Frontal cortex (tissue), 4 donors: ENCODE results near the gene CSF3. TPM values are rescaled to one million over a fixed set of nuclear protein-coding genes. Genes with fewer than 3 reads are reported as not detected.

Source experiments
- DNase-seq, 2 donors: peaks; one replicate each; pipeline ENCODE4 v3.0.0; 2012; ENCODE audit warnings: low spot score in 2 of 2
- FAIRE-seq: peaks from 2 replicates; lab custom pipeline; 2012; peaks lifted over from hg19 to GRCh38; lab: Jason Lieb, UNC
- total RNA-seq: library from RNA; depleted of rRNA; stranded (reverse); fragments of >200 nt; gene quantifications from one replicate; pipeline ENCODE4 v1.2.3, GENCODE V29; 2014
- donor health status: control.
- donor health status: control.
- donor health status: control.

CSF3 gene, protein sequence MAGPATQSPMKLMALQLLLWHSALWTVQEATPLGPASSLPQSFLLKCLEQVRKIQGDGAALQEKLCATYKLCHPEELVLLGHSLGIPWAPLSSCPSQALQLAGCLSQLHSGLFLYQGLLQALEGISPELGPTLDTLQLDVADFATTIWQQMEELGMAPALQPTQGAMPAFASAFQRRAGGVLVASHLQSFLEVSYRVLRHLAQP
- not detected for total RNA-seq

DNA sequence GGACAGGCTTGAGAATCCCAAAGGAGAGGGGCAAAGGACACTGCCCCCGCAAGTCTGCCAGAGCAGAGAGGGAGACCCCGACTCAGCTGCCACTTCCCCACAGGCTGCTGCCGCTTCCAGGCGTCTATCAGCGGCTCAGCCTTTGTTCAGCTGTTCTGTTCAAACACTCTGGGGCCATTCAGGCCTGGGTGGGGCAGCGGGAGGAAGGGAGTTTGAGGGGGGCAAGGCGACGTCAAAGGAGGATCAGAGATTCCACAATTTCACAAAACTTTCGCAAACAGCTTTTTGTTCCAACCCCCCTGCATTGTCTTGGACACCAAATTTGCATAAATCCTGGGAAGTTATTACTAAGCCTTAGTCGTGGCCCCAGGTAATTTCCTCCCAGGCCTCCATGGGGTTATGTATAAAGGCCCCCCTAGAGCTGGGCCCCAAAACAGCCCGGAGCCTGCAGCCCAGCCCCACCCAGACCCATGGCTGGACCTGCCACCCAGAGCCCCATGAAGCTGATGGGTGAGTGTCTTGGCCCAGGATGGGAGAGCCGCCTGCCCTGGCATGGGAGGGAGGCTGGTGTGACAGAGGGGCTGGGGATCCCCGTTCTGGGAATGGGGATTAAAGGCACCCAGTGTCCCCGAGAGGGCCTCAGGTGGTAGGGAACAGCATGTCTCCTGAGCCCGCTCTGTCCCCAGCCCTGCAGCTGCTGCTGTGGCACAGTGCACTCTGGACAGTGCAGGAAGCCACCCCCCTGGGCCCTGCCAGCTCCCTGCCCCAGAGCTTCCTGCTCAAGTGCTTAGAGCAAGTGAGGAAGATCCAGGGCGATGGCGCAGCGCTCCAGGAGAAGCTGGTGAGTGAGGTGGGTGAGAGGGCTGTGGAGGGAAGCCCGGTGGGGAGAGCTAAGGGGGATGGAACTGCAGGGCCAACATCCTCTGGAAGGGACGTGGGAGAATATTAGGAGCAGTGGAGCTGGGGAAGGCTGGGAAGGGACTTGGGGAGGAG is at the start of gene CSF3:
CSF3 (plus strand) TSS at position 436 of the 993 bp plus-strand sequence; CDS start at position 471, 35 bp downstream.
- no peak for FAIRE-seq
- DNase-seq: peak in 1 of 2 donors; percentile 11

DNA sequence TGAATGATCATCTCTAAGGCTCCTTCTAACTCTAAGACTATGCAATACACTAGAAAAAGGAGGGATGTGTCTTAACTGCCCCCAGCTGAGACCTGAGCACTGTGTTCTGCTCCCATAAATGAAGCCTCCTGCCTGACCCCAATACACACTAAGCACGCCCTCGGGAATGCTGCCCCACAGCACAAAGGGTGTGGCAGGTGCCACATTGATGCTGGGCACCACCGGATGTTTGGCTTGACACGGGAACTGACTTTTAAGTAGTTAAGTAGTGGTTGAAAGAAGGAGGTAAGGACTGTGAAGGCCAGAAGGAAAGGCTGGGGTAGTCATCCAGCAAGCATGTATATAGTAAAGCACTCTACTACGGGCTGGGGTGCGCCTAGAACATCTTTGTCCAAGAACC is 48.5 kb upstream of the CSF3 start:
- FAIRE-seq (no peak), DNase-seq (no peak)

DNA sequence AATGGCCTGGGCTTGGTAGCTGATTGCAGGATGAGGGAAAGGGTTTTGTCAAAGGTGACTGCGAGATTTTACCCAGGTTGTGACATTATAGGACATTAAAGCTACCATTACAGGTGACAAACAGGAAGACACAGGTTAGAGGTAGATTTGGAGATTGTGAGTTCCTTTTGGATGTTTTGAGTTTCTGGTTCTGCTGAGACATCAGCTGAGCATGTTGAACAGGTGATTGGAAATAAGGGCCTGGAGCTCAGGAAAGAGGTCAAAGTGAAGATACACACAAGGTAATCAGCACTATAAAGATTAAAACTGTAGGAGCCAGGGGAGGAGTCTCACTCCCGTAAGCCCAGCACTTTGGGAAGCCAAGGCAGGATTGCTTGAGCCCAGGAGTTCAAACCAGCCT is 46.5 kb upstream of the CSF3 start:
- no peak for DNase-seq
- no peak for FAIRE-seq

DNA sequence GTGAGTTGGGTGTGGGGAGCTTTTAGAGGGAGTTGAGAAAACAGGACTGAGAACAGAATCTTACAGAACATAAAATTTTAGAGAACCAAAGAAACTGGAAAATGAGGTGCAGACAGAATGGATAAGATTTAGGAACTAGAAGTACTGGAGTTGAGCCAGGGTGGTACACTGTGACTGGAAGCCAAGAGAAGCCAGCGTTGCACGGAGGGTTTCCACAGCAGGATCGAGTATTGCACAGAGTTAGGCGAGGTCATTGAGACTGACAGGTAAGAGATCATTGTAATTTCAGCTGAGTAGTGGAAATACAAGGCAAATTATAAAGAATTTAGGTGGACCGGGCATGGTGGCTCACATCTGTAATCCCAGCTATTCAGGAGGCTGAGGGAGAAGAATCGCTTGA is 45.9 kb upstream of the CSF3 start:
- DNase-seq: no peak
- FAIRE-seq: no peak

DNA sequence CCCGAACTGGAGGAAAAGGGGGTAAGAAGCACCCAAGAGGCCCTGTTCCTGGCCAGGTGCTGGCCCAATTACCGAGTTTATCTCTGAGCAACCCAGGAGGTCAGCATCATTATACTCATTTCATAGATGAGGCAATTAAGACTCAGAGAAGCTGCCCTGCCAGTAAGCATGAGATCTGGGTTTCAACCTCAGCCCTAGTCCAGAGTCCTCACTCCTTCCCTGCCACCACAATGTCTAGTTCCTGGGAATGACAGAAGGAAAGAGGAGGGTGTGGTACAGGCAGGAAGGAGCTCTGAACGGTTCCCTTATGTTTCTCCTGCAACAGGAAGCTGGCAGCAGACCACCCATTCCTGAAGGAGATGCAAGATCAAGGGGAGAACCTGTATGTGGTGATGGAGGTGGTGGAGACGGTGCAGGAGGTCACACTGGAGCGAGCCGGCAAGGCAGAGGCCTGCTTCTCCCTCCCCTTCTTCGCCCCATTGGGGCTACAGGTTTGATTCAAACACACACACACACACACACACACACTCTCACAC is 45.0 kb upstream of the CSF3 start:
- FAIRE-seq (no peak), DNase-seq (no peak)

DNA sequence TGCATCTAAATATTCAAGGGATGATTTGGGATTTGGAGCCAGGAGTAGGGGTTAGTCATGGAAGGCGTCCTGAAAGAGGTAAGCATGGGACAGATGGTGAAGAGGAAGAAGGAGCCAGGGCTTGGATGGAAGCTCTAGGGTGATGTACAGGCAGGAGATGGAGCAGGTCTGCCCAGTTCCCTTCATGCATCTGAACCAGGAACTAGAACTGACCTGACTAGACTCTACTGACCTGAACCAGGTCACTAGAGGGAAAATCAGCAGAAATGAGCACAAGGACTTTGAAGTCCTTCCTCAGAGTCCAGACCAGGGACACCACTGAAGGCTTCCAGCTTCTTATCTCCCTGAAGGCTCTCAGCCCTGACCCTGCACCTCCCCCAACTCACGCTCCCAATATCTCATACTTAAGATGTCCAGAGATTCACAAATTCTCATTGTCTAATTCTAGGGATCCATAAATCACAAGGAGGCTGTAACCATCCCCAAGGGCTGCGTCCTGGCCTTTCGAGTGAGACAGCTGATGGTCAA is 44.1 kb upstream of the CSF3 start:
- no peak for FAIRE-seq

DNA sequence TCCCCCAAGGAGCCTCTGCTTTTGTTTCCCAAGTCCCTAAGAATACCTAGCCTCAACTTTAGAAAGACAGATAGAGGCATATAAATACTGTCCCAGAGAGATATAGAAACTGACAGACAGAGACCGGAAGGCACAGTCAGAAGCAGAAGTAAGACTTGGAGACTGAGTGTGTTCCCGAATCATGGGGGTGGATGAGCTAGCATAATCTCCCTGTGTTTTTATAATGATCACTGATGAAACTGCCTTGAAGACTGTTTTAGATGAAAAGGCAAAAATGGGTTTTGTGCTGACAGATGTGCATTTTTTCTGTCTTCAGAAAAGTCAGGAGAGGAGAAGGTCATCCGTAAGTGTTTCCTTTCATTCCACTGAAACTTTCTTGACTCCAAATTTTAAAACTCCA is 43.0 kb upstream of the CSF3 start:
- FAIRE-seq: no peak
- DNase-seq: no peak

More for the DNA sequence above, 44.1 kb upstream of the CSF3 start:
- DNase-seq: no peak

DNA sequence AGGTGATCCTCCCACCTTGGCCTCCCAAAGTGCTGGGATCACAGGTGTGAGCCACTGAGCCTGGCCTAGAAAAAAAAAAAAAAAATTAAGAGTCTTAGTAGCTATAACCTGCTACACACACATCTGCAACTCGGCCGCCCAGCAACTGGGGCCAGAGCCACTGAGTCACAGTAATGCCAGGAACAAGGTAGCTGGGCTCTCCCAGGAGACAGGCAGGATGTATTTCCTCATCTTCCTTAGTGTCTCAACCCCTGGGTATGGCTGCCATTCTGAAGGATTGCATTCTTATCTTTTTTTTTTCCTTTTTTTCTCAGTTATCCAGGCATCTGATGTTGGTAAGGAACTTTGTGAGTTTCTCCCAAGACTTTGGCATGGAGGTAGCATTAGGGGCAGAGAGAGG is 41.7 kb upstream of the CSF3 start:
- DNase-seq: no peak
- FAIRE-seq: no peak

DNA sequence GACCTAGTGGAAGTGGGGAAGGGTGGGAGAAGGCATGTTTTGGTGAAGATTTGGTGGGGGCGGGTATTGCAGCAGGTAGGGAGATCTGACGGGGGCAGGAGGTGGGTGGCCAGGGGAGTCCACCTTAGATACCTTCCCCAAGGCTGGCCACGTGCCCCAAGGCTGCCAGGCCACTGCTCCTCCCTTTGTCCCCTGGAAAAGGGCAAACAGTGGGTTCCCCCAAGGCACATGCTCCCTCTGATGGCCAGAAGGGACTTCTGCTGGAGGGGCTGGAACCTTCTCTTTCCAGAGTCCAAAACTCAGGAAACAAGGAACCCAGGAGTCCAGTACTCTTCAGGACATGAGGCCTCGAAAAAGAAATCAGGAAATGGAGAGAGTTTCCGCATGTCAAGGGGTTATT is 40.8 kb upstream of the CSF3 start:
- FAIRE-seq (no peak), DNase-seq (no peak)

DNA sequence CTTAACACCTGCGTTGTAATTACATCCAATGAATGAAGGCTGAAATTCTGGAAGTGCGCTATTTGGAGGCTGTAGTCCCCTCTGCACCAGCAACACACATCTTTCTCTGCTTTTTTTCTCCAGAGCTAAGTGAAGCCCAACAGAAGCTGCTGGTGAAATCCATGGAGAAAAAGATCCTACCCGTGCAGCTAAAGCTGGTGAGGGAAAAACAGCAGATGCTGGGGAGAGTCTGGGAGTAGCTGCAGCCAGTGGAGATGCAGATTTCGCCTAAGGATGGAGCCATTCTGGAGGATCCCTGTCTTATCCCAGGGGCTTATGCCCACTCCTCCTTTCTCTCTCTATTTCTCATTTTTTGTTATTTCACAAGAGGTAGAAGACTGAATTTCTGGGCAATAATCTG is 39.4 kb upstream of the CSF3 start:
- DNase-seq (no peak), FAIRE-seq (no peak)

DNA sequence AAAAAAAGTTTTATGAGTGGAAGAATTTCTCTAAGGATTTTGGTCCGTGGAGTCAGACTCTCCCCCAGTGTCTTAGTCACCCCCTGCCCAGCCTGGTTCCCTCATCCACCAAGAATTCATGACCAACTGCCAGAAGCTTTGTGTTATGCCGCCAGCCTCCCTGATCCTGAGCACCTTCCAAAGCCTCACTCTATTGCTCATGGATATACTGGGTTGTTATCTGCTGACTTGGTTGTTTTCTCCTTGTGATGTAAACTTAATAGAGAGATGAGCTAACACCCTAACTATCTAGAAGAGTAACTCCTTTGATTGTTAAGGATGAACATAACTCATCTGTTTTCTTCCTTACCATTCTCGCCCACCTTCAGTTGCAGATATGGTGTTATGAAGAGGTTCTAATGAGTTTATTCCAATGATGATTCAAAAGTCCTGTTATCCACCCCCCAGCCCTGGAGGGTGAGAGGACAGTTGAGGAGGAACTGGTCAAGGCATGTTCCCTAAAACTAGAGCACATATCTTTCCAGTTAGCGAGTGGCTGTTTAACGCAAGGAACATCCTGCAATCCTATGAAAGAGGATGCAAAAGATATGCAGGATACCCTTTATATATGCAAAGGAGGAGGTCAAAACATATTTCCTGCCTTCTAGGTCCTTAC is 36.1 kb upstream of the CSF3 start:
- FAIRE-seq (no peak), DNase-seq (no peak)

DNA sequence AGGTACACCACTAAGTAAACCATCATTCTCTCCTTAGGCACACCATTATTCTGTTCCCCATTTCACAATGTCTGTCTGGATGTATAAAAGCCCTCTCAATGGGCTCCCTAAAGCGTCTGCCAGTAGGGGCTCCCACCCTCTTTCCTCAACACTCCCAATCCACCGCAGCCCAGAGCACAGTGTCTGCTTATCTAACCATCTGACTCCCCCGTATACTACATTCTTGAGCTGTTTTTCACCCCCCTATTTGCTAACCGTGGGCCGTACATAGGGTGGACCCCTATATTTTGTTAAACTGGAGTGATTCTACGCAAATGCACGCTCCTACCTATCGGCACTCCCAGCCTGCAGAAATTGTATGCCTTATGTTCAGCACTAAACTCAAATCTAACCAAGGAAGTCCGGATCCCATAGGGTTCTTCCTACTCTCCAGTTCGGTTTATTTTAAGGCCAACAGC is 35.3 kb upstream of the CSF3 start:
- no peak for DNase-seq
- no peak for FAIRE-seq

DNA sequence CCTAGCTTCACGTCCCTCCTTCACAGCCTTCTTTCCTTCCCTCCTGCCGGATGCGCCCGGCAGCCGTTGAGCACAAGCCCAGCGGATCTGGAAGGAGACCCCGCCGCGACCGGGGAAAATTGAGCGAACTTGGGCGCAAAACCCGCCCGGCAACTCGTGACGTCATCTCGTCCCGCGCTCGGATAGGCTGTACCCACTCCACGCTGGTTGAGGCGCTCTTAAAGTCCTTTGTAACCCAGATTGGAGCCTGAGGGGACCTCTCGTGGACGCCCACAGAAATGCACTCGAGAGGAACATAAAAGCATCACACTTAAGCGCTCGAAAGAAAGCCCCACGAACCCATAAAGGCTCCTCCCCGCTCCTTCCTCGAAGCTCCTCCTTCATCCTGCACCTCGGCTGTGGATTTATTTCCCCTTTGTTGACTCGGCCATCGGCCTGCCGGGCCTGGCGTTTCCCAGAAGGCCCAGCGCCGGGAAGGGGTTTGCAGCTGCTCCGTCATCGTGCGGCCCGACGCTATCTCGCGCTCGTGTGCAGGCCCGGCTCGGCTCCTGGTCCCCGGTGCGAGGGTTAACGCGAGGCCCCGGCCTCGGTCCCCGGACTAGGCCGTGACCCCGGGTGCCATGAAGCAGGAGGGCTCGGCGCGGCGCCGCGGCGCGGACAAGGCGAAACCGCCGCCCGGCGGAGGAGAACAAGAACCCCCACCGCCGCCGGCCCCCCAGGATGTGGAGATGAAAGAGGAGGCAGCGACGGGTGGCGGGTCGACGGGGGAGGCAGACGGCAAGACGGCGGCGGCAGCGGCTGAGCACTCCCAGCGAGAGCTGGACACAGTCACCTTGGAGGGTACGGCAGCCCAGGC is 34.7 kb upstream of the CSF3 start, which contains the start of gene PSMD3:
PSMD3 (plus strand) TSS at position 457 of the 856 bp plus-strand sequence; CDS start at position 621, 164 bp downstream.
- DNase-seq: peak; percentile 96 to 98

DNA sequence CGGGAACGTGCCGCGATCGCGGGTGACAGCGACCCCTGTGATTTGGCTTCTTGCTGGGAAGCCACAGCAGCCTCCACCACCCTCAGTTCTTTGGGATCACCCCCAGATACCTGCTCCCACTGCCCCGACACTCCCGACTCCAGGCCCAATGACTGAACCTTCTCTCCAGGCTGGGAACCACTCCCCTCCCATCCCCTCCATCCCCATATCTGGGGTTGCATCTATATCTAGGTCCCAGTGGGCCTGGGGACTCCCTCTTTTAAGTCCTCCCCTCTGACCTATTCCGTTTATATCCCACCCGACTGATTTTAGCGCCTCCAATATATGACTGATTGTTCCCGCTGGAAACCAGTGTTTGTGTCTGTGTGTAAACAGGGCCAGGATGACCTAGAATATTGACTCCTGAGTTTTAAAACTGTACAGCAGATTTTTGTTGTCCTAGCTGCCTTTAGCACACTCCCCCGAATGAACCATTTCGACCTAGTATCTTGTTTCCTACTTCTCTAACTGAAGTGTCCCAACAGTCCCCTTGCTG is 34.0 kb upstream of the CSF3 start:
- DNase-seq (no peak), FAIRE-seq (no peak)

More for the DNA sequence above, 34.7 kb upstream of the CSF3 start, which contains the start of gene PSMD3:
- peak; percentile 90 for FAIRE-seq

DNA sequence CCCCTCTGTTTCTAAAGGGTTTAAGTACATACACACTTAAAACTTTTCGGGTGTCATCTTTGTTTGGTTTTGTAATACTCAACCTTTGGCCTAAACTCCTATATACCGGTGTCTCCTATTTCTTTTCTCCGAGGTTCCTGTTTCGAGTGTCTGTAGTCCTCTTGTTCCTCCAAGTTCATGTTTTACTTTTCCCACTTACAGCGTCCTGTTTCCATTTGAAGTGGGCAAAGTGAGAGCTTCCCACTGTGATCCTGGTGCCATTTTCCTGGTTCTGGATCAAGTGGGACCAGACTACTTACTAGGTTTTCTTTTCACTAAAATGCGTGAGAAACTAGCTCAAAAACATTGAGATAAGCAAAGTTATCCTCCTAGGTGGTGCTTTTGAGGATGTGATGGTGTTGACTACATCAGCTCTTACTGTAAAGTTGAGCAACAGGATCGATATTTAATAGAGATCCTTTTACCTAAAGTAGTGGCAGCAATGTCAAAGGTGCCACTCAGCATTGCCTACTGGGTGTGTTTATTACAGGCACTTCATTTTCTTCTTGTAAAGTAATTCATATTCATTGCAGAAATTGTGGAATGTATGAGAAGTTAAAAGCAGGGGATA is 33.4 kb upstream of the CSF3 start:
- no peak for FAIRE-seq
- DNase-seq: no peak

DNA sequence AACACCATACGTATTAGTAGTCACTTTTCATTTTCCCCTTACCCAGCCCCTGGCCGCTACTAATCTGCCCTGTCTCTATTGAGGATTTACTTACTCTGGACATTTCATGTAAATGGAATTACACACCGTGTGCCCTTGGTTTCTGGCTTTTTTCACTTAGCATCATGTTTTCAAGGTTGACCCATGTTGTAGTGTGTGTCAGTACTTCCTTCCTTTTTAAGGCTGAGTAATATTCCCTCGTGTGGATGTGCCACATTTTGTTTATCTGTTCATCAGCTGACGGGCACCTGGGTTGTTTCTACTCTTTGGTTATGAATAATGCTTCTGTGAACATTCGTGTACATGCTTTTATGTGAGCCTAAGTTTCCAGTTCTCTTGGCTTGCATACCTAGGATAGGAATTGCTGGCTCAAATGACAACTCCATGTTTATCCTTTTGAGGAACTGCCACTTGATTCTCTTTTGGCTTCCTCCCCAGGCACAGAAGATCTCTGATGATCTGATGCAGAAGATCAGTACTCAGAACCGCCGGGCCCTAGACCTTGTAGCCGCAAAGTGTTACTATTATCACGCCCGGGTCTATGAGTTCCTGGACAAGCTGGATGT is 26.9 kb upstream of the CSF3 start:
- no peak for DNase-seq
- FAIRE-seq: no peak

DNA sequence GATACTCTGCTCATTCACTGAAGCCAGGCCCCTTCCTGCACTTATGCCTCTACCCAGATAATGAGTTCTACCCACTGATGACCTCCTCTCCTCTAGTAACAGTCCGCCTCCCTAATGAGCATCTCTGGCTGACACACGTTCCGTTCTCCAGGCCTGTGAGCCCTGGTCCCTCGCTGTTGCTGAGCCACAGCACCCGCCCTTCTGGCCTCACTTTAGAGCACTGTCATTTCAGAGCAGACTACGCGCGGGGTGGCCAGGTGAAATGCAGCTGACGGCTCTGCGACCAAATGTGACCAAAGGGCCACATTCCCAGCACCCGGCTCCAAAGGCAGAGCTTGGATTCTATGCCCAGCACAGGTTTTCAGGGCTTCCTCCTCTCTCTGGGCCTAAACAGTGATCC is 20.8 kb upstream of the CSF3 start:
- no peak for FAIRE-seq

DNA sequence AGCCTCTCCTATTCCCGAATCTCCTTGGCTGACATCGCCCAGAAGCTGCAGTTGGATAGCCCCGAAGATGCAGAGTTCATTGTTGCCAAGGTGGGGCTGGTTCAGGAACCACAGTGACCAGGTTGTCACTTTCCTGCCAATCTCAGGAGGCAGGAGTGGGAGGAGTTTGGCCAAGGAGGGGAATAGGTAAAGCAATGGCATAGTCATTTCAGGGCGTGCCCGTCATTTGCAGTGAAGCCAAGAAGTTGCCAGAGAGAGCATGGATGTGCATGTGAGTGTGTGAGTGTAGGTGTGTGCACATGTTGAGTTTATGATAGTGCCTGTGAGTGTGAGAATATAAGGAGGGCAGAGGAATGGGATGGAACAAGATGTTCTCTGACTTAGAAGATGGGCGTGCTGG is 19.8 kb upstream of the CSF3 start:
- DNase-seq (no peak), FAIRE-seq (no peak)

More for the DNA sequence above, 20.8 kb upstream of the CSF3 start:
- no peak for DNase-seq
